OCI-M2 (cell line): Measurements from ENCODE around the gene IL1RAP.

ENCODE experiments used
- DNase-seq: peaks from one replicate; lab custom pipeline; 2025; ENCODE audit not compliant: unreplicated experiment; lab: John Stamatoyannopoulos, UW

IL1RAP gene

DNA sequence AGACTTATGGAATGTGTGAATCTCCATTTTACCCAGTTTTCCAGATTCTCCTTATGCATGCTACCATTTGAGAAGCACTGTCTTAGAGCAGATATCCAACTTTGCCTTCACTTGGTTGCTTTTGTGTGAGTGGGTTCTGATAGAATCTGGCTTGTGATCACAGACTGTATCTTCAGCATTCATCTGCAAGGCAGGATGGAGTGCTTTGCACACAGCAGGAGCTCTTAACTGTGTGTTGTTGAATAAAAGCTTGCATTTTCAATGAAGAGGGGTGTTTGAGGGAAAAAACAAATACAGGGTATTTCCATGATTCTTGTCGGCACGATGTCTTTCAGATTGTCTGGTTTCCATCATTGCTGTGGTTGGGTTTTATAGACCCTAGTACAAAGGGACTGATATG lies 24.4 kb downstream of the IL1RAP start:
- DNase-seq, result no peak

GRCh38 chr3:190539526-190539925 lies 25.6 kb downstream of the IL1RAP start:
- no peak for DNase-seq

- no peak for DNase-seq
These were observed 27.1 kb downstream of the IL1RAP start for GRCh38 chr3:190541008-190541407.

DNA sequence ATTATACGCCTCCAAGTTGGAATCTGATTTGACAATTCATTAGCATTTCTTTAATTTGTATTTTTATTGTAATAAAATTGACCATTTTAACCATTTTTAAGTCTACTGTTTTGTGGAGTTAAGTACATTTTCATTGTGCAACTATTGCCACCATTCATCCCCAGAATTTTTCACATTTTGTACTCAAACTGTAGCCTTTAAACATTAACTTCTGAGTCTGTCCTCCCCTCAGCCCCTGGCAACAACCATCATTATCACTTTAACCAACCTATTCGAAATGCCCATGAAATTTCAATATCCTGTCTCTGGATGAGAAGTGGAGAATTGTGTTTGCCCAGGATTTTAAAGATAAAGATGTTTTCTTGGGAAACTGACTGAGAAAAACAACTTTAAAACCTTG lies 27.7 kb downstream of the IL1RAP start:
- DNase-seq, result no peak

- no peak for DNase-seq
These were observed 29.0 kb downstream of the IL1RAP start for GRCh38 chr3:190542846-190543245.

GRCh38 chr3:190543671-190544070 lies 29.8 kb downstream of the IL1RAP start:
- no peak for DNase-seq

DNA sequence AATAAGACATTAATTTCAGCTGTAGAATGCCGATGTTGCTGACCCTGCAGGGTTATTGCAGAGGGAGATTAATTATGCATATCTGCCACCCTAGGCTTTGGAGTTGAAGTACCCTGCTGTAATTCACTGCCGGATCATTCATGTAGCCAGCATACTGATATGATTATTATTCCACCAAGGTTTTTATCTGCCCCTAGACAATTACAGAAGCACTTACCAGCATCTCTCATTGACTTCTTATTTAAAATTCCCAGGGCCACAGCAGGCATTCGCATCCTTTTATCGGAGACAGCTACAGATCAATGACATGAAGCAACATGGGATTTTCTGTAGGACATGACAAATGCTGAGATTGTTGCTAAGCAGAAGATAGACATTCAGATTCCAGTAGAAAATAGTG lies 31.3 kb downstream of the IL1RAP start:
- DNase-seq, result no peak

GRCh38 chr3:190546881-190547510 lies 33.1 kb downstream of the IL1RAP start:
- no peak for DNase-seq

DNA sequence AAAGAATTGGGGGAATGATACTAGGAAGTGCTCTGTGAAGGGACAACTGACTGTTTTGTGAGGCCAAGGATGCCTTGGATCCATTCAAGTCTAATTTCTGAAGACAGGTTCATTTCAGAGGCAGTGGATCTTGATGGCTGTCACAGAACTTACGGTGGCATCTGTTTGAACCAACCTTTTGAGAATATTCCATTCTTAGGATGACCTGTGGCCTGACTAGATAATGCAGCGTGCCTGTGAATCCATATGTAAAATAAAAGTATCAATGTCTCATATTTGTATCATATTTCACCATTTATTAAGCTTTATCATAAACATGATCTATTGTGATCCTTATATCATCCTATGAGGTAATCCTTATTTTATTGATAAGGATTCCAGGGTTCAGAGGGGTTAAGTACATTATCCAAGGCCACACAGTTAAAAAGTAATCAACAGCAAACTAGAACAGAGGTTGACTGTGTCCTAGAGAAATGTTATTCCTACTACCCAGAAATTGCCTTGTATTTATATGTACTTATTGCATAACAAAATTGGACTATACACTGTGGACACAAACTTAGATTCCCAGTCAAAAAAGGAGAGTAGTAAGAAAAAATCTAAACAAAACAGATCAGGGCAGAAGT lies 34.3 kb downstream of the IL1RAP start:
- DNase-seq, result no peak

DNA sequence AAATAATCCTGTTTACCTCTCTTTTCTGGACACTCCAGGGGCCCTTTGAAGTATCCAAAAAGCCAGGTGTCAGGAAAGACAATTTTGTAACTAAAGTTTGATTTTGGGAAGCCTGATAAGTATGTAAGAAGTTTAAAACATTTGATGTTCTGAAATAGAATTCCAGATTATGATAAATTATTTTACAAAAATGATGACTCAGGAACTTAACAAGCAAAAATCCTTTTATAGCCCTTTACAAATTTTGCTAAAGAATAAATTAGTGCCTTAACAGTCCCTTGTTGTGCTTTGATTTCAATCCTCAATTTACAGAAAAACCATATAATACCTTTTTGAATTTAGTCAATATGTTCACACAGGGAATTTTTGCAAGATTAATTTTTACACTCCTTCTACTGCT lies 38.1 kb downstream of the IL1RAP start:
- no peak for DNase-seq

DNA sequence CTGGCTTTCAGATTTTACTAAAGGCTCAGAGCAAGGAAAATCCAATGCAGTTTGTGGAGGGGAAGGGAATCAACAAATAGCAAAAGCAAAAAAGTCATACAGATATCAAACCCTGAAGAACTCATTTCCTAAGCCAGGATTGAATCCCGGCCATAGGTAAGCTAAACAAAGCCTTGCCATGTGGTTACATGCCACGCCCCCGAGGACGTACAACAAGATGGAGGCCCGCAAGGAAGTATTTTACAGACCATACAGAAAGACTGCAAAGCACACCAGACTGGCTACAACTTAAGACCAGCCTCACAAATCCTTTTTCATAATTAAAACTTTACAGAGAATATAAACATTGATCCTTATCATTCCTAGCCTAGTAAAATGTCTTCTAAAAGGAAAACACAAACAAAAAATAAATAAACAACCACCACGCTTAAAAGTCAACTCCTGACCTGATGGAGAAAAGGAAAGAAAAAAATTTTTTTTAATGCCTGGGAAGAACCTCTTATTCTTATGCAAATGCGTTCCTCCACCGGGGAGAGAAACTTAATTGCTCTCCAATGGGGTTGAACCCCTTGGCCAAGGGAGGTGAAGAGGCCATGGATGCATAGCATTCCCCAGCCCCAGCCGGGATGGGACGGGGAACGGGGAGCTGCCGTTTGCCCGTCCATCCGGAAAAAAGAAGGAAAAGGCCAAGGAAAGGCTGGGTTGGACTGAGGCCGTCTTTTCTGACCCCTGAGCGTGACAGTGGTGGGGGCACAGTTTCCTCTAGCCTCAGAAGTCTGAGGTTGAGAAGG lies 39.3 kb downstream of the IL1RAP start:
- DNase-seq, result no peak

DNA sequence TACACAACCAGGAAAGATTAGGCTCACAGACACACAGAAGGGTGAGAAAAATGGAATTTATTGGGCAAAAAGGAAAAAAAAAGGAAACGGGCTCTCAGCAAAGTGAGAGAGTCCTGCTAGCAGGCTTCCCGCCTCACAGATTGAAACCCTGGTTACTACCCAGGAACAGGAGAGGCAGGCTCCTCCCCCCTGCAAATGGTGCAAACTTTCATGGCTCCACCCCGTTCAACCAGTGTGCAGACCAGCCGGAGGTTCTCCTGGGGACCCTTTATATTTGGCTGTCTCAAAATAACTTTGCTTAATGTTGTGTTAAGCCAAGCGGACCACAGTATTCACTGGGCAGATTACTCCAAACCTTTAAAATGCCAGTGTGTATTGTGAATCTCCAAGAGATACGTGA lies 40.3 kb downstream of the IL1RAP start:
- no peak for DNase-seq

- DNase-seq, result no peak
These were observed 42.5 kb downstream of the IL1RAP start for GRCh38 chr3:190556351-190556750.

GRCh38 chr3:190557296-190557695 lies 43.4 kb downstream of the IL1RAP start:
- DNase-seq, result no peak

DNA sequence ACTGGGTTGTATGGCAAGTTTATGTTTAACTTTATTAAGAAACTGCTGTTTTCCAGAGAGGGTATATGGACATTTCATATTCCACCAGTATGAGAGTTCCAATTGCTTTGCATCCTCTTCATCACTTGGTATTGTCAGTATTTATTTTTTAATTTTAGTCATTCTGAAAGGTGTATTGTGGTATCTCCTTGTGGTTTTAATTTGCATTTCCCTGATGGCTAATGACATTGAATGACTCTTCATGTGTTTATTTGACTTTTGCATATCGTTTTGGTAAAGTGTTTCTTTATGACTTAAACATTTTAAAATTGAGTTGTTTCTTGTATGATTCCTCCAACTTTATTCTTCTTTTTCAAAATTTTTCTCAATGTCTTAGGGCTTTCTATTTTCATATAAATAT lies 44.4 kb downstream of the IL1RAP start:
- DNase-seq, result no peak

- DNase-seq, result no peak
These were observed 44.9 kb downstream of the IL1RAP start for GRCh38 chr3:190558796-190559195.

DNA sequence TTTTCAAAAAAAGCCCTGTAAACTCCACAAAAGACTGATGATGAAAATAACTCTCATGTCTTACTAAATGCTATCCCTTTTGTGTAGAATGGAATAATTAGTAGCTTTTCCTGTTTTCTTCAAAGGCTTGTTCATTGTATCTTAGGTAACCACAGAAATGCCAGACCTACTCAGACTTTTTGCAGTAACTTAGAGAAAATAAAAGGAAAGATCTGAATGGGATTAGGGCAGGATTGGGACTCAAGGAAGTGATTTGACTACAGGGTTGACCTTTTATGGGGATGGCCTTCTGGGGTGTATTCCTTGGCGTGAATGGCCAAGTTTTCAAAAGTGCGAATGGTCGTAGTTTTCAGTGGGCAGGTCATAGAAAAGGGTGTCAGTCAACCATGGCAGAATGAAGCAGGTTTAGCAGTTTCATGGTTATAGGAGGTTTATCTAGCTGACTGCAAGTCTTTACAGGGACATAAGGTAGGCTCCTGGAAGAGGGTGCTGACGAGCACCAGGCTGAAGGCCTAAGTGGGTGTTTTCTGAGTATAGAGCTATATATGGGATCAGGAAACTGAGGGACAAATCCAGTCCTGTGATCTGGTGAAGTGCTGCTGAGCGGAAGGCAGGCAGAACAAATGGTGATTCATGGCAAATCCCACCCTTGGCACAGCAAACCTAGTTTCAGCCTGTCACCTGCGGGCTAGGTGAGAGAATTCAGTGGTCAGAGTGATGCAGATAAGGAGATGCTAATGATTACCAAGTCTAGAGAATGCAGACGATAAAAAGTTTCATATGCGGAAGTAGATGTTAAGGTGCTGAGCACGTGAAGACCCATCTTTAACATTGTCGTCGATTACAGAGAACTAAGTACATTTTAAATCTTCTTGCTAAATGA lies 46.4 kb downstream of the IL1RAP start:
- no peak for DNase-seq

DNA sequence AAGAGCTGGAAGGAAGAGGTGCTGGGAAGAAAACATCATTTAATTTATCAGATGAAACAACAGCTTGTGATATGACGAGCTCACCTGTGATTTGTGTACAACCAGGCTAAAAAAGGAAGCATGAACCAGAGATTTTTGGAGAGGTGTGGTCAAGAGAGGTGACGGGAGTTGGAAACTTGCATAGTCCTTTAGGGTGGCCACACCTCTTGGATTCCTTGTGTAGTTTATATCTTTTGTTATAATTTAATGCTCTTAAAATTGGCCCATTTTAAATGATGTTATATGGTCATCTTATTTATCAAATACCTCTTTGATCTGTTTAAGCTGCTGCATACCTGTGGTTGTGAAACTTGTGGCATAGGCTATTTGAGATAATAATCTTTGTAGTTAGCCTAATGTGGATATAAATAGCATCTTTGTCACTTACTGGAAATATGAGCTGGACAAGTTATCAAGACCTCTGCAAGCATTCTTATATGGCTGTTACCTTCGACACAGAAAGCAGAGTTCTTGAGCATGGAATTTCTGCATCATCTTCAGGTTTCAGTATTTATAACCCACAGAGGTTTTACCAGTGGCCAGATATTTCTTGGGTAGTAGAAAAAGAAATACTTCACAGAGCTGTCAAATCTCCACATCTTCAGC lies 49.1 kb downstream of the IL1RAP start:
- DNase-seq, result no peak

- no peak for DNase-seq
These were observed 50.3 kb downstream of the IL1RAP start for GRCh38 chr3:190564175-190564574.

GRCh38 chr3:190566043-190566933 lies 52.4 kb downstream of the IL1RAP start:
- DNase-seq, result peak; percentile 68
